OCI-LY3 (cell line): Measurements from ENCODE around the gene GULP1.

Experiments used
- H2AFZ ChIP-seq: fragments of 200-600, 300-600 bp; shearing (Covaris generic); 2 replicates; pipeline ENCODE4 v1.6.0; 2014; ENCODE audit warnings: antibody characterized with exemption, low read depth, low read length
- H3K27ac ChIP-seq: fragments of 200-600, 300-600 bp; sonication (generic); 2 replicates; pipeline ENCODE4 v1.5.1; 2014; ENCODE audit warnings: mild to moderate bottlenecking, low read length, moderate library complexity, mixed read lengths
- H3K27me3 ChIP-seq: fragments of 200-600, 300-600 bp; sonication (generic); 2 replicates; pipeline ENCODE4 v1.6.1; 2014; ENCODE audit warnings: low read depth, low read length, mixed read lengths
- H3K36me3 ChIP-seq: fragments of 200-600, 300-600 bp; sonication (generic); replicated peaks from 2 replicates; pipeline ENCODE3; 2014; ENCODE audit warnings: low read depth, low read length, mixed read lengths
- H3K4me1 ChIP-seq: fragments of 300-600, 200-600 bp; sonication (generic); 2 replicates; pipeline ENCODE4 v1.6.1; 2014; ENCODE audit warnings: low read length, mixed read lengths
- H3K4me2 ChIP-seq: fragments of 200-600, 300-600 bp; sonication (generic); 2 replicates; pipeline ENCODE4 v1.6.1; 2014; ENCODE audit warnings: low read length, mixed read lengths
- H3K4me3 ChIP-seq: fragments of 300-600, 200-600 bp; sonication (generic); 2 replicates; pipeline ENCODE4 v1.5.1; 2014; ENCODE audit warnings: antibody characterized with exemption, mild to moderate bottlenecking, low read length, moderate library complexity
- H3K79me2 ChIP-seq: fragments of 300-600, 200-600 bp; shearing (Covaris generic); 2 replicates; pipeline ENCODE4 v1.6.1; 2014; ENCODE audit warnings: mild to moderate bottlenecking, low read length, mixed read lengths
- H3K9ac ChIP-seq: fragments of 300-600, 200-600 bp; shearing (Covaris generic); 2 replicates; pipeline ENCODE4 v1.6.0; 2014; ENCODE audit warnings: mild to moderate bottlenecking, low read length, moderate library complexity
- H3K9me3 ChIP-seq: fragments of 200-600, 300-600 bp; shearing (Covaris generic); 2 replicates; pipeline ENCODE4 v1.6.1; 2014; ENCODE audit warnings: low read length, mixed read lengths; ENCODE audit not compliant: insufficient read depth
- H4K20me1 ChIP-seq: fragments of 200-600, 300-600 bp; sonication (generic); 2 replicates; pipeline ENCODE4 v1.6.1; 2016; ENCODE audit warnings: low read length, mixed read lengths; ENCODE audit not compliant: insufficient read depth
- EZH2phosphoT487 ChIP-seq: fragments of 200-600 bp; shearing (Covaris generic); IDR thresholded peaks from 2 replicates; pipeline ENCODE4 v1.6.1; 2018; ENCODE audit warnings: antibody characterized with exemption, mixed run types, low read depth
- TF ChIP-seq, protein P1 (sequence below): fragments of 200-600, 300-600 bp; sonication (generic); IDR thresholded peaks from 2 replicates; pipeline ENCODE4 v1.5.1; 2014; ENCODE audit warnings: antibody characterized with exemption, low read length, low read depth

The GULP1 gene

DNA sequence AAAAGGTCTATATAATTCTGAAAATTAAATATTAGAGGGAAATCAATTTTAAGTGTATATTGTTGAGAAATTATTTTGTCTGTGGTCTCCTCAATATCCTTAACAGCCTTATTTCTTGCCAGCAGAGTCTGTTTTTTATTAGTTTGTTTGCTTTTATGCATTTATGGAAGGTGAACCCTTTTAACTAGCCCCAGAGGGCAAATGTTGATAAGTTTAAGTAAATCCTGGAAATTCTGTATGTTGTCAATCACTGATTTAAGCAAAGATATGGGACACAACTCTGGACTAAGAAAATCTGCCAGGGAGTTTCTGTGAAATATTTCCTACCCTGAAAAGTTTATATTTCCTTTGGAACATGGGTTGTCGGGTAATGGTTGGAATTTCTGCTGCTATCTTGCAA is 343.0 kb downstream of the GULP1 start:
- Histone ChIP-seq H3K9me3 (no peaks in the 10 kb centered on the region), H3K27me3 (no peaks in the 10 kb centered on the region), H4K20me1 (no peaks in the 10 kb centered on the region), H3K36me3 (no peaks in the 10 kb centered on the region), H2AFZ (no peak overlapping the region), H3K79me2 (no peaks in the 10 kb centered on the region), H3K4me1 (no peaks in the 10 kb centered on the region), H3K4me3 (no peak overlapping the region), H3K4me2 (no peak overlapping the region), H3K9ac (no peak overlapping the region), H3K27ac (no peak overlapping the region)
- TF ChIP-seq, protein P1, sequence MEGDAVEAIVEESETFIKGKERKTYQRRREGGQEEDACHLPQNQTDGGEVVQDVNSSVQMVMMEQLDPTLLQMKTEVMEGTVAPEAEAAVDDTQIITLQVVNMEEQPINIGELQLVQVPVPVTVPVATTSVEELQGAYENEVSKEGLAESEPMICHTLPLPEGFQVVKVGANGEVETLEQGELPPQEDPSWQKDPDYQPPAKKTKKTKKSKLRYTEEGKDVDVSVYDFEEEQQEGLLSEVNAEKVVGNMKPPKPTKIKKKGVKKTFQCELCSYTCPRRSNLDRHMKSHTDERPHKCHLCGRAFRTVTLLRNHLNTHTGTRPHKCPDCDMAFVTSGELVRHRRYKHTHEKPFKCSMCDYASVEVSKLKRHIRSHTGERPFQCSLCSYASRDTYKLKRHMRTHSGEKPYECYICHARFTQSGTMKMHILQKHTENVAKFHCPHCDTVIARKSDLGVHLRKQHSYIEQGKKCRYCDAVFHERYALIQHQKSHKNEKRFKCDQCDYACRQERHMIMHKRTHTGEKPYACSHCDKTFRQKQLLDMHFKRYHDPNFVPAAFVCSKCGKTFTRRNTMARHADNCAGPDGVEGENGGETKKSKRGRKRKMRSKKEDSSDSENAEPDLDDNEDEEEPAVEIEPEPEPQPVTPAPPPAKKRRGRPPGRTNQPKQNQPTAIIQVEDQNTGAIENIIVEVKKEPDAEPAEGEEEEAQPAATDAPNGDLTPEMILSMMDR: no peak
- TF ChIP-seq EZH2phosphoT487: no peak
